GM03348 (cell line): Measurements from ENCODE around the gene TYW1B.
"Not testable (repeated sequence)": the region's sequence is repeated elsewhere in the genome, so short reads cannot be mapped to it uniquely, and the experiment has no call there.

Experiments
- DNase-seq: peaks from one replicate; pipeline ENCODE4 v3.0.0; 2012; ENCODE audit warnings: low spot score

Gene TYW1B

DNA sequence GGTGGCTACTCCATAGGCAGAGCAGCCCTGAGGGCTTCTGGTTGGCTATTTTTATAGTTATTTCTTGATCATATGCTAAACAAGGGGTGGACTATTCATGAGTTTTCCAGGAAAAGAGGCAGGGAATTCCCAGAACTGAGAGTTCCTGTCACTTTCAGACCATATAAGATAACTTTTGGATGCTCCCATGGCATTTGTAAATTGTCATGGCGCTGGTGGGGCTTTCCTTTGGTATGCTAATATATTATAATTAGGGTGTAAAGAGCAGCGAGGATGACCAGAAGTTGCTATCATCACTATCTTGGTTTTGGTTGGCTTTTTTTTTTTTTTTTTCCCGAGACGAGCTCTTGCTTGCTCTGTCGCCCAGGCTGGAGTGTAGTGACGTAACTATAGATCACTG lies 272.8 kb downstream of the TYW1B start:
- not testable (repeated sequence) for DNase-seq

- not testable (repeated sequence) for DNase-seq
Observed at GRCh38 chr7:72554401-72554800, 273.6 kb downstream of the TYW1B start.

DNA sequence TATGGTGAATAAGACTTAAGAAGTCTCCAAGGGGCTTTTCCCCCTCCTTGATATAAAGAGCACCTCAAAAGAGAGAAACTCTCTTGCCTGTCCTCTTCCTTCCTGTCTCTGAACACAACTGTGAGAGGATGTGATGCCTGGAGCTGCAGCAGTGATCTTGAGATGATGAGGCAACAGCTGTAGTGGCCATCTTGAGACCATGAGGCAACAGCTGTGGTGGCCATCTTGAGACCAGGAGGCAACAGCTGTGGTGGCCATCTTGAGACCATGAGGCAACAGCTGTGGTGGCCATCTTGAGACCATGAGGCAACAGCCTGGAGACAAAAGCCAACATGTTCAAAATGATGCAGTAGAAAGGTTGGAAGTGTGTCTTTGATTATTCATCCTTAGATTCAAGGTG lies 277.5 kb downstream of the TYW1B start:
- not testable (repeated sequence) for DNase-seq

- peak; percentile 4 for DNase-seq
Observed at GRCh38 chr7:72546586-72547237, 281.3 kb downstream of the TYW1B start.

GRCh38 chr7:72544531-72544930 lies 283.5 kb downstream of the TYW1B start:
- DNase-seq = not testable (repeated sequence)

- no peak for DNase-seq
Observed at GRCh38 chr7:72540923-72541322, 287.1 kb downstream of the TYW1B start.

DNA sequence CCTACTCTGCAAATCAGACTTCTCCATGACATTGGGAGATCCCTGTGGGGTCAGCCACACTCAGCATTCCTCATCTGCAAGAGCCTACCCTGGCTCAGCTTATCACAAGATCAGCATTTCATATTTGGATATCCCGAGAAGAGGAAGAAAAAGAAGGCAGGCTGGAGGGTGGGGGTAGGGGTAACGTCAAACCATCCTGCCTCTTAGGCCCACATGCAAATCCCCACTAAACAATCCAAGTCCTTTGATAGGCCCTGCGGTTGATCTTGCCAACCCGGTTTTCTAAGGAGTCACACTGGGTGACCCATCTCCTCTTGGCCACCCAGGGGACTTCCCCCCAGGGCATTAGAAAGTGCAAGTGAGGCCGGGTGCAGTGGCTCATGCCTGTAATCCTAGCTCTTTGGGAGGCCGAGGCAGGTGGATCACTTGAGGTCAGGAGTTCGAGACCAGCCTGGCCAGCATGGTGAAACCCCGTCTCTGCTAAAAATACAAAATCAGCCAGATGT lies 287.8 kb downstream of the TYW1B start:
- no peak for DNase-seq

GRCh38 chr7:72539702-72540101 lies 288.3 kb downstream of the TYW1B start:
- peak; percentile 3 for DNase-seq

DNA sequence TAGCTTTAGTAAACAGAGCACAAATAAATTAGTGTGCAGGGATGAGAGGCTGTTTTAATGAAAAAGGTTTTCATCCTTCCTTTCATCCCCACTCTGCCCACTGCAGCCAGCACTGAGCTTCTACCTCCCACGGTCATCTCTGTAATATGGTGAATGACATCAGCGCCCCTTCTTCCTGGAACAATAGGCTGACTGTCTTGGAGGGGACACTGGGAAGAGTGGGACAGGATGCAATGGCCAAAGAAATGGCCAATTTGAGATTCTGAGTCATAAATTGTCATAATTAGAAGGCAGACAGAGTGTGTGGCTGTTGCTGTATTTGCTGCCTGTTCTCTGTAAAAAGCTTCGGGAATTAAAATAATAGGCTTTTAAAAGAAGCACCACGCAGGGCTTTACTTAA lies 289.1 kb downstream of the TYW1B start:
- no peak for DNase-seq

- no peak for DNase-seq
Observed at GRCh38 chr7:72538147-72538546, 289.9 kb downstream of the TYW1B start.

GRCh38 chr7:72536038-72536437 lies 292.0 kb downstream of the TYW1B start:
- not testable (repeated sequence) for DNase-seq

GRCh38 chr7:72531048-72531447 lies 297.0 kb downstream of the TYW1B start:
- not testable (repeated sequence) for DNase-seq
